Mucosa of stomach (tissue), 1 donor: ENCODE results near the gene HMGN3.

Source experiments
- H3K27me3 ChIP-seq: one replicate; pipeline ENCODE4 v1.7.0; 2013; ENCODE audit warnings: mild to moderate bottlenecking, low read length; ENCODE audit not compliant: control insufficient read depth, insufficient read depth
- H3K36me3 ChIP-seq: one replicate; pipeline ENCODE4 v1.7.0; 2013; ENCODE audit warnings: low read length; ENCODE audit not compliant: control insufficient read depth, insufficient read depth
- H3K4me1 ChIP-seq: one replicate; pipeline ENCODE4 v1.7.0; 2013; ENCODE audit warnings: mild to moderate bottlenecking, low read length; ENCODE audit not compliant: control insufficient read depth, insufficient read depth
- H3K4me3 ChIP-seq: one replicate; pipeline ENCODE4 v1.7.0; 2013; ENCODE audit warnings: low read length
- H3K9ac ChIP-seq: one replicate; pipeline ENCODE4 v1.7.0; 2013; ENCODE audit warnings: mild to moderate bottlenecking, low read length, moderate library complexity
- H3K9me3 ChIP-seq: one replicate; pipeline ENCODE4 v1.7.0; 2013; ENCODE audit warnings: mild to moderate bottlenecking, low read length, moderate library complexity; ENCODE audit not compliant: control insufficient read depth
- donor health status: Pancreatic carcinoma.

Gene HMGN3

GRCh38 chr6:79201143-79201542 lies 33.3 kb downstream of the HMGN3 start:
- H3K9me3 ChIP-seq, result no peaks in the 10 kb centered on the region
- H3K4me1 ChIP-seq, result no peaks in the 10 kb centered on the region
- H3K27me3 ChIP-seq, result no peaks in the 10 kb centered on the region
- H3K36me3 ChIP-seq, result no peaks in the 10 kb centered on the region
- no peak overlapping the region for H3K4me3 ChIP-seq
- H3K9ac ChIP-seq, result no peak overlapping the region

GRCh38 chr6:79196912-79197311 lies 37.6 kb downstream of the HMGN3 start:
- Histone ChIP-seq H3K4me3 (no peak overlapping the region), H3K9ac (no peak overlapping the region), H3K9me3 (no peaks in the 10 kb centered on the region), H3K27me3 (no peaks in the 10 kb centered on the region), H3K4me1 (no peaks in the 10 kb centered on the region), H3K36me3 (no peaks in the 10 kb centered on the region)

GRCh38 chr6:79193971-79194370 lies 40.5 kb downstream of the HMGN3 start:
- Histone ChIP-seq H3K36me3 (no peaks in the 10 kb centered on the region), H3K4me1 (no peaks in the 10 kb centered on the region), H3K9me3 (no peaks in the 10 kb centered on the region), H3K27me3 (no peaks in the 10 kb centered on the region), H3K9ac (no peak overlapping the region), H3K4me3 (no peak overlapping the region)

- Histone ChIP-seq H3K4me3 (no peak overlapping the region), H3K4me1 (no peaks in the 10 kb centered on the region), H3K36me3 (no peaks in the 10 kb centered on the region), H3K9me3 (no peaks in the 10 kb centered on the region), H3K9ac (no peak overlapping the region), H3K27me3 (no peaks in the 10 kb centered on the region)
Observed at GRCh38 chr6:79189760-79190350, 44.6 kb downstream of the HMGN3 start.

GRCh38 chr6:79188885-79189480 lies 45.5 kb downstream of the HMGN3 start:
- Histone ChIP-seq H3K4me3 (no peak overlapping the region), H3K9me3 (no peaks in the 10 kb centered on the region), H3K27me3 (no peaks in the 10 kb centered on the region), H3K36me3 (no peaks in the 10 kb centered on the region), H3K4me1 (no peaks in the 10 kb centered on the region), H3K9ac (no peak overlapping the region)

- H3K27me3 ChIP-seq, result no peaks in the 10 kb centered on the region
- H3K9ac ChIP-seq, result no peak overlapping the region
- no peaks in the 10 kb centered on the region for H3K9me3 ChIP-seq
- H3K36me3 ChIP-seq, result no peaks in the 10 kb centered on the region
- H3K4me3 ChIP-seq, result no peak overlapping the region
- no peaks in the 10 kb centered on the region for H3K4me1 ChIP-seq
Observed at GRCh38 chr6:79188107-79188506, 46.4 kb downstream of the HMGN3 start.

- Histone ChIP-seq H3K9me3 (no peaks in the 10 kb centered on the region), H3K27me3 (no peaks in the 10 kb centered on the region), H3K4me1 (no peaks in the 10 kb centered on the region), H3K4me3 (no peak overlapping the region), H3K9ac (no peak overlapping the region), H3K36me3 (no peaks in the 10 kb centered on the region)
Observed at GRCh38 chr6:79186564-79186963, 47.9 kb downstream of the HMGN3 start.

GRCh38 chr6:79184641-79185040 lies 49.8 kb downstream of the HMGN3 start:
- Histone ChIP-seq H3K4me1 (no peaks in the 10 kb centered on the region), H3K9me3 (no peaks in the 10 kb centered on the region), H3K4me3 (no peak overlapping the region), H3K9ac (no peak overlapping the region), H3K27me3 (no peaks in the 10 kb centered on the region), H3K36me3 (no peaks in the 10 kb centered on the region)

- Histone ChIP-seq H3K27me3 (no peaks in the 10 kb centered on the region), H3K4me1 (no peaks in the 10 kb centered on the region), H3K9ac (no peak overlapping the region), H3K9me3 (no peaks in the 10 kb centered on the region), H3K4me3 (no peak overlapping the region), H3K36me3 (no peaks in the 10 kb centered on the region)
Observed at GRCh38 chr6:79184086-79184485, 50.4 kb downstream of the HMGN3 start.

GRCh38 chr6:79180052-79180451 lies 54.4 kb downstream of the HMGN3 start:
- Histone ChIP-seq H3K27me3 (no peaks in the 10 kb centered on the region), H3K9me3 (no peaks in the 10 kb centered on the region), H3K4me1 (no peaks in the 10 kb centered on the region), H3K36me3 (no peaks in the 10 kb centered on the region), H3K4me3 (no peak overlapping the region), H3K9ac (no peak overlapping the region)

- H3K36me3 ChIP-seq, result no peaks in the 10 kb centered on the region
- H3K9me3 ChIP-seq, result no peaks in the 10 kb centered on the region
- no peaks in the 10 kb centered on the region for H3K27me3 ChIP-seq
- H3K4me1 ChIP-seq, result no peaks in the 10 kb centered on the region
- no peak overlapping the region for H3K9ac ChIP-seq
- no peak overlapping the region for H3K4me3 ChIP-seq
Observed at GRCh38 chr6:79173378-79173777, 61.1 kb downstream of the HMGN3 start.

- Histone ChIP-seq H3K27me3 (no peaks in the 10 kb centered on the region), H3K36me3 (no peaks in the 10 kb centered on the region), H3K9ac (no peak overlapping the region), H3K4me1 (no peaks in the 10 kb centered on the region), H3K4me3 (no peak overlapping the region), H3K9me3 (no peaks in the 10 kb centered on the region)
Observed at GRCh38 chr6:79170959-79171358, 63.5 kb downstream of the HMGN3 start.

GRCh38 chr6:79170431-79170830 lies 64.1 kb downstream of the HMGN3 start:
- Histone ChIP-seq H3K9me3 (no peaks in the 10 kb centered on the region), H3K27me3 (no peaks in the 10 kb centered on the region), H3K36me3 (no peaks in the 10 kb centered on the region), H3K9ac (no peak overlapping the region), H3K4me3 (no peak overlapping the region), H3K4me1 (no peaks in the 10 kb centered on the region)
